ENCODE data around the gene ANKRD63. TPM values are rescaled to one million over a fixed set of nuclear protein-coding genes. Genes with fewer than 3 reads are reported as not detected.

The ANKRD63 gene
- total RNA-seq, 4 donors from 2014 or later = not detected

DNA sequence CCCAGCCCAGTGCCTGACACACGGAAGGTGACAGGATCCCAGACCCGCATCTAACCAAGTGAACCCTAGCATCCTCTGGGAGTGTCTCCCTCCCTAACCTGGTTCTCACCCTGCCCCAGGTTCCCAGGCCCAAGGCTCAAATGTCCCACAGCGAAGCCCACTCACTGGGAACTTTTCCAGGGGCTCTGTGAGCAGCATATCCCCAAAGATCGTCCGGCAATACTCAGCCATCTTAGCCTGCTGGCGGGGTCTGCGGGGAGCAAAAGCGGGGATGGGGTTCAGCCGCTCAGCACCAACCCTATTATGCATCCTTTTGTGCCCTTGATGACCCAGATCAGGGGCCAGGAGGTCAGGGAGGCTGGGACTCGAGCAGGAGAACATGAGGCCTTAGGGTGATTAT is 14.5 kb upstream of the ANKRD63 start:
- WGBS, 2 donors (ENCODE audit: low coverage in 1 of 2) = 96% methylated on average over 10 of the region's 10 CpGs; no CpG with 5 or more reads in 1 of the 2 donors
- in situ Hi-C loops (cut with MboI; ENCODE audit: low pct_ligation_motif_present in 1 of 4, low pct_unique_long_range_greater_than_20kb in 1 of 4, low sequenced_read_pairs in 3 of 4) (no loop called here), intact Hi-C loops (cut with DNase I; ENCODE audit: low total_unique reads) (no loop called here)
- TF ChIP-seq EP300 (IDR thresholded peaks at IDR 0.05; ENCODE audit: low read depth) (no peak), POLR2AphosphoS5 (IDR thresholded peaks at IDR 0.05) (no peak), POLR2A (IDR thresholded peaks at IDR 0.05) (no peak), CTCF (IDR thresholded peaks at IDR 0.05) (no peak)
- no peak for DNase-seq
- no peaks in the 10 kb centered on the region for H3K4me1 ChIP-seq
- H3K36me3 ChIP-seq = no peaks in the 10 kb centered on the region
- peaks cover under 1% of the 10 kb centered on the region for H3K27me3 ChIP-seq
- no peaks in the 10 kb centered on the region for H3K9me3 ChIP-seq
- no peak overlapping the region for H3K27ac ChIP-seq
- H3K4me3 ChIP-seq = no peak overlapping the region

DNA sequence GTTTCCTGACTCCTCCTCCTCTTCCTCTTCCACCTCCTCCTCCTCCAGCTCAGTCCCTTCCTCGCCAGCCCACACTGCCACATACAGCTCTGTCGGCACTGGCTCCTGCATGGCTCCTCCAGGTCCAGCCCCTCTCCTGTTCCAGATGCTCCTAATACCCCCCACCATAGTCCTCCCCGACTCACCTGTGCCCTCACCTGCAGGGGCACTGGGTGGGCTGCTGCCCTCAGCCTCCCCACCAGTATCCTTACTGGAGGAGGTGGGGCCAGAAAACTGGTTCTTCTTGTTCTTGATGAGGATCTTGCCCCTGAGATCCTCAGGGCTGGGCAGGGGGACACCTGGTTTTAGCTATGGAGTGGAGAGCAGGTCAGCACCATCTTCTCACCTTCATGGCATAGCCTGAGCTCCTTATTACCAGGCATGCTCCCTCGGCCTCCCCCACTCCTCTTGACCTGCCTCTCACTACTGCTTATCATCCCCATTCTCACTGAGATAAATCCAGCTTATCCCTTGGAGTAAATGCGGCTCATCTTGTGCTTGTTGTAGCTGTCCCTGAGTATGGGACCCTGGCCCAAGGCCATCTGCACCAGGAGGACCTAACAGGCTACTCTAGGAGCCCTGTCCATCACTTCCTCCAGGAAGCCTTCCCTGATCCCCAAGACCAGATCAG is 13.8 kb upstream of the ANKRD63 start:
- 75 to 79% methylated on average over 5 of the region's 5 CpGs for WGBS, 2 donors (ENCODE audit: low coverage in 1 of 2)
- DNase-seq = no peak

DNA sequence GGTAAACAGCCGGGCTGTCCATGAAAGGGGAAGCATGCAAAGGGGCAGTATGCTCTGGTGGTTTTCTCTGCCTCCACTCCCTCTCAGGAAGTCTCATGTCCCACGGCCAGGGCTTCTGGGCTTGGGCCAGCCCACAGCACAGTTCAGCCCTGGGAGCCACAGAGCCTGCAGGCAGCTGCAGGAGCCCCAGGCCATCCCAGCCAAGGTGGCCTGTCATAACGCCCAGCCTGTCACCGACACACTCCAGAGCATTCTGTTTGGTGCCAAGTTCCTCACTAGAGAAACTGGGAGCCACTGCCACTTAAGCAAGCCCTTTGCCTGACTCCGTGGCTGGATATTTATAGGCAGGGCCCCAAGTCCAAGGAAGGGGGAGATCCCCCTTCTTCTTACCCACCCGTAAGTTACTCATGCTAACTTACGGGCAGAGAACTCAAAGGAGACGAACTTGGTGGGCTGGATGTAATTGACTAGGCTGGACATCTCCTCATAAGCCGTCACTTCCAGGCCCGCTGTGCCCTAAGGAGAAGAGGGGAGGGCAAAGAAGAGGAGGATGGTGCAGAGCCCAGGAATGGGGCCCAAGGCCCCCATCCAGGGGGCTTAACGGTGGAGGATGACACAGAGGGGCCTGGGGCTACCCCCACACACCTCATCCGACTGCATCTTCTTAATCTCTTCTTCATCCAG is 13.2 kb upstream of the ANKRD63 start:
- Histone ChIP-seq H3K4me1 (peaks cover 4 to 8% (median 6%) of the 10 kb centered on the region in 4 donors), H3K27me3 (peaks cover 8% of the 10 kb centered on the region), H3K27ac (no peak overlapping the region), H3K4me3 (no peak overlapping the region), H3K36me3 (no peaks in the 10 kb centered on the region), H3K9me3 (no peaks in the 10 kb centered on the region)
- no peak for DNase-seq
- 68 to 81% methylated on average over 3 to 12 of the region's 12 CpGs for WGBS, 2 donors (ENCODE audit: low coverage in 1 of 2)
- intact Hi-C loops (cut with DNase I; ENCODE audit: low total_unique reads) = no loop called here
- no peak for TF ChIP-seq EP300 (IDR thresholded peaks at IDR 0.05; ENCODE audit: low read depth)
- no peak for TF ChIP-seq CTCF (IDR thresholded peaks at IDR 0.05)
- TF ChIP-seq POLR2AphosphoS5 (IDR thresholded peaks at IDR 0.05) = no peak
- no peak for TF ChIP-seq POLR2A (IDR thresholded peaks at IDR 0.05)
- in situ Hi-C loops (cut with MboI; ENCODE audit: low pct_ligation_motif_present in 1 of 4, low pct_unique_long_range_greater_than_20kb in 1 of 4, low sequenced_read_pairs in 3 of 4) = no loop called here

More for the DNA sequence above, 13.8 kb upstream of the ANKRD63 start:
- no peak overlapping the region for H3K4me3 ChIP-seq
- H3K27ac ChIP-seq = no peak overlapping the region
- no peaks in the 10 kb centered on the region for H3K36me3 ChIP-seq
- H3K4me1 ChIP-seq = peaks cover 0 to 1% (median 0%) of the 10 kb centered on the region in 4 donors
- peaks cover 7% of the 10 kb centered on the region for H3K27me3 ChIP-seq
- intact Hi-C loops (cut with DNase I; ENCODE audit: low total_unique reads) (no loop called here), in situ Hi-C loops (cut with MboI; ENCODE audit: low pct_ligation_motif_present in 1 of 4, low pct_unique_long_range_greater_than_20kb in 1 of 4, low sequenced_read_pairs in 3 of 4) (no loop called here)
- no peaks in the 10 kb centered on the region for H3K9me3 ChIP-seq
- TF ChIP-seq POLR2AphosphoS5 (IDR thresholded peaks at IDR 0.05) (no peak), POLR2A (IDR thresholded peaks at IDR 0.05) (no peak), EP300 (IDR thresholded peaks at IDR 0.05; ENCODE audit: low read depth) (no peak), CTCF (IDR thresholded peaks at IDR 0.05) (no peak)

- intact Hi-C loops (cut with DNase I; ENCODE audit: low total_unique reads) (no loop called here), in situ Hi-C loops (cut with MboI; ENCODE audit: low pct_ligation_motif_present in 1 of 4, low pct_unique_long_range_greater_than_20kb in 1 of 4, low sequenced_read_pairs in 3 of 4) (no loop called here)
- no peak overlapping the region for H3K27ac ChIP-seq
- peaks cover 10 to 15% (median 13%) of the 10 kb centered on the region in 4 donors for H3K4me1 ChIP-seq
- H3K4me3 ChIP-seq = no peak overlapping the region
- TF ChIP-seq EP300 (IDR thresholded peaks at IDR 0.05; ENCODE audit: low read depth) = no peak
- H3K9me3 ChIP-seq = no peaks in the 10 kb centered on the region
- H3K36me3 ChIP-seq = no peaks in the 10 kb centered on the region
- WGBS, 2 donors (ENCODE audit: low coverage in 1 of 2) = 63 to 64% methylated on average over 1 of the region's 1 CpG
- peaks cover 8% of the 10 kb centered on the region for H3K27me3 ChIP-seq
- no peak for DNase-seq
Observed at GRCh38 chr15:40295297-40295696, 12.4 kb upstream of the ANKRD63 start.
